Measurements from ENCODE around the gene ULBP1.
"Not testable (repeated sequence)": the region's sequence is repeated elsewhere in the genome, so short reads cannot be mapped to it uniquely, and the experiment has no call there.

Gene ULBP1

GRCh38 chr6:149953934-149954327 is 9.8 kb upstream of the ULBP1 start:
- not testable (repeated sequence) for DNase-seq

DNA sequence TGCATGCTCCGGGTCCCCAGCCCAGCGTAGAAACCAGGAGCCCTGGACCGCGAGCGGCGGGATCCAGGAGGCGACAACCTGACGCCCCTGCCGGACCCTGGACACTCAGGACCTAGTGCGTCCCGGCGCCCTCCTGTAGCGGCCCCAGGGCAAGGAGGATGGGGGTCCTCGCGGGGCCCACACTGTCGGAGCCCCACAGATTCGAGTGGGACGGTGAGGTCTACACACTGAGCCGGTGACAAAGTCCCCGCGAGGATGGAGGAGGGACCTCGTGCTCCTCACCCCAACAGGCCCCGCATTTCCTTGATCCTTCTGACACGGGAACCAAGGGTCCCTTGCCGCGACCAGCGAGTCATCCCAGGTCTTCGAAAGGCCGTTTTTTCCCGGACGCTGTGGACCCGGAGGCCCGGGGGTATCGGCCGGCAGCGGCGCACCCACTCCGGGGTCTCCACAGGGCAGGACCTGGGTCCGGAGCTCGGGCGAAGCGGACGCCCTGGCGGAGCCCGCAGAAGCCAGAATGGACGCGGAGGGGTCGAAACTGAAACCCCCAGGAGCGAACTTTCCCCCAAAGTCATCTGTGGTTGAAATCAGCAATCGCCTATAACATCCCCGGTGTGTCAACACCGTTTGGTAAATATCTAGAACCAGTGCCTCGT is 9.3 kb upstream of the ULBP1 start:
- not testable (repeated sequence) for DNase-seq

GRCh38 chr6:149954984-149955653 is 8.6 kb upstream of the ULBP1 start:
- not testable (repeated sequence) for DNase-seq

- DNase-seq = not testable (repeated sequence)
These were observed 8.0 kb upstream of the ULBP1 start for GRCh38 chr6:149955654-149956317.

- DNase-seq = not testable (repeated sequence)
These were observed 5.6 kb upstream of the ULBP1 start for GRCh38 chr6:149958124-149958523.

GRCh38 chr6:149959806-149960205 is 3.9 kb upstream of the ULBP1 start:
- not testable (repeated sequence) for DNase-seq

- no peak for DNase-seq
These were observed 3.3 kb upstream of the ULBP1 start for GRCh38 chr6:149960488-149960887.

GRCh38 chr6:149961728-149962425 is 1.9 kb upstream of the ULBP1 start:
- no peak for DNase-seq

- DNase-seq = no peak
These were observed 1.1 kb upstream of the ULBP1 start for GRCh38 chr6:149962461-149963211.

DNA sequence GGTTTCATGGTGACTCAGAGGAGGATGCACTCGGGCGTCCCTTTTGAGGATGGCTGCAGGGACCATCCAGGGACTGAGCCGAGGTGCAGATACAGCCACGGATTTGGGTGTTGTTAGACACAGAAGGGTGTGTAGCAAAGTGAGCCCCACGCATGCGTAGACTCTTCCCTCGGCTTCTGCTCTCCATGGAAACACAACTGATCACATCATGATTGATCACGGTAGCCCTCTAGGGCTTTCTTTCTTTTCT is 606 bp upstream of the ULBP1 start:
- no peak for DNase-seq

DNA sequence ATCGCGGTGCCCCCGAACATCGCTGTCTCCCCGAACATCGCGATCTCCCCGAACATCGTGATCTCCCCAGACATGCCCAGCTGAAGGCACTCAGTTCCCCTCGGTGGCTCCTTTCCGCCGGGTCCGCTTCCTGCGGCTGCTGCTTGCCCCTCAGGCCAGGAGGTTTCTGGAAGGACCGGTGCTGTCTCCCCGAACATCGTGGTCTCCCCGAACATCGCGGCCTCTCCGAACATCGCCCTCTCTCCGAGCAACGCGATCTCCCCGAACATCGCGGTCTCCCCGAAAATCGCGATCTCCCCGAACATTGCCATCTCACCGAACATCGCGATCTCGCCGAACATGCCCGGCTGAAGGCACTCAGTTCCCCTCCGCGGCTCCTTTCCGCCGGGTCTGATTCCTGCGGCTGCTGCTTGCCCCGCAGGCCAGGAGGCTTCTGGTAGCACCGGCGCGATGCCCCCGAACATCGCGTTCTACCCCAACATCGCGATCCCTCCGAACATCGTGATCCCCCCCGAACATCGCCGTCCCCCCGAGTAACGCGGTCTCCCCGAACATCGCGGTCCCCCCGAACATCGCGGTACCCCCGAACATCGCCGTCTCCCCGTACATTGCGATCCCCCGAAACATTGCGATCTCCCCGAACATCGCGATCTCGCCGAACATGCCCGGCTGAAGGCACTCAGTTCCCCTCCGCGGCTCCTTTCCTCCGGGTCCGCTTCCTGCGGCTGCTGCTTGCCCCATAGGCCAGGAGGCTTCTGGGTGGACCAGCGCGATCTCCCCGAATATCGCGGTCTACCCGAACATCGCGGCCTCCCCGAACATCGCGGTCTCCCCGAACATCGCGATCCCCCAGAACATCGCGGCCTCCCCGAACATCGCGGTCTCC is 808 bp downstream of the ULBP1 start:
- no peak for DNase-seq

DNA sequence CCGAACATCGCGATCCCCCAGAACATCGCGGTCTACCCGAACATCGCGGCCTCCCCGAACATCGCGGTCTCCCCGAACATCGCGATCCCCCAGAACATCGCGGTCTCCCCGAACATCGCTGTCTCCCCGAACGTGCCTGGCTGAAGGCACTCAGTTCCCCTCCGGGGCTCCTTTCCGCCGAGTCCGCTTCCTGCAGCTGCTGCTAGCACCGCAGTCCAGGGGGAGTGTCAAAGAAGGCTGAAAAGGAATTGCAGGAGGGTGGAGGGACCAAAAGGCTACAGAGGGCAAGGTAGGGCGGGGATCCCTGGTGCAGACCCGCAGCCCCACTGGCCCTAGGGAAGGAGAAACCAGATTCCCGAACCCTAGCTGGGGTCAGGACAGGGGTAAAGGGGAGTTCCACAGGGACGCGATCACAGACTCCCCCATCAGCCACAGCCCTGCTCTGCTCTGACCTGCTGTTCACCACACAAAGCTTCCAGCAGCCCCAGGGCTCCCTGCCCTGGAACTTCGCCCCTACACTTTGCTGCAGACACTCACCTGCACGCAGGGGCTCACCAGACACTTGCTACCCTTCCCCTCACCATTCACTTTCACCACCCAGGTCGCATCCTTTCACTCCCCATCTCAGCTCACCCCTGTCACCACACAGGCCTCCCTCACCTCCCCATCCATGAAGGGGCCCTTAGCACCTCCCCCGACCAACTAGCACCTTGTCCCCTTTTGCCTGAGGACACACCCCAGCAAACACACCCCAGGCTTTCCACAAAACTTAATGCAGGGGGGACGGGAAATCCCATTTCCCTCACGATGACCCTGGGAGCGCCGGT is 1.7 kb downstream of the ULBP1 start:
- DNase-seq = no peak

DNA sequence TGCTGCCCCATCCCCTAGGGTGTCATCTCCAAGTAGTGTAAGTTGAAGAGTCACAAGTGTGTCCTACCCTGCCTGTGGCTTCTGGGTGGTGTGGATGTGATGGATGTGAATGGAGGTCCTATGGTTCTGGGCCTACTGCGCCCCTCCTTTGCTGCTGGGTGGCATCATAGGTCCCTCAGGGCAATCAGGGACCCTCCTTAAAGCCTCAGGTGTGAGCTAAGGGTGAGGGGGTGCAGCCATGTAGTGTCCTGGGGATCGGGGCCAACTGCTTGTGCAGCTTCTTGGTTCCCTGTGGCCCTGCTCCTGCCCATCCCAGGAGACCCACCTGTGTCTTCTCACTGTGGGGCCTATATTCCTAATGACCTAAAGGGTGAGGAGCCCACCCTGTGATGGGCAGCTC is 2.6 kb downstream of the ULBP1 start:
- DNase-seq = not testable (repeated sequence)

DNA sequence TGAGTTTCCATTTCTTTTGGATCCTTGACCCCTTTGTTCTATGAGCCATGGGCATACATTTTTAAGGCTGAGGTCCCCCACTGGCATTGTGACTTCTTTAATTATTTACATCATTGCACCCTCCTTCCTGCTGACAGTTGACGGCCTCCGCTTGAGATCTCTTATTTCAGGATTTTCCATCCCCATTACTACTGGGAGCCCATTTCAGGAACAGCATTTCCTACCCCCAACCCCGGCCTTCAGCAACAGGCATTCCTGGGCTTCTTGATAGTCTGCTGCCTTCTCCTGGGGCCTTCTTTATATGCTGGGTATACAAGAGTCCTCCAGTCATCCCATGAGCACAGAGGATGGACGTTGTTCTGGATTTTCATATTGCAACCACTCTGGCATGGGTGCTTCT is 3.8 kb downstream of the ULBP1 start:
- DNase-seq = no peak

- not testable (repeated sequence) for DNase-seq
These were observed 4.3 kb downstream of the ULBP1 start for GRCh38 chr6:149967999-149968398.

GRCh38 chr6:149968909-149969308 is 5.2 kb downstream of the ULBP1 start:
- not testable (repeated sequence) for DNase-seq

- DNase-seq = no peak
These were observed 5.9 kb downstream of the ULBP1 start for GRCh38 chr6:149969635-149970034.

- DNase-seq = not testable (repeated sequence)
These were observed 10.7 kb downstream of the ULBP1 start for GRCh38 chr6:149974394-149974793.

DNA sequence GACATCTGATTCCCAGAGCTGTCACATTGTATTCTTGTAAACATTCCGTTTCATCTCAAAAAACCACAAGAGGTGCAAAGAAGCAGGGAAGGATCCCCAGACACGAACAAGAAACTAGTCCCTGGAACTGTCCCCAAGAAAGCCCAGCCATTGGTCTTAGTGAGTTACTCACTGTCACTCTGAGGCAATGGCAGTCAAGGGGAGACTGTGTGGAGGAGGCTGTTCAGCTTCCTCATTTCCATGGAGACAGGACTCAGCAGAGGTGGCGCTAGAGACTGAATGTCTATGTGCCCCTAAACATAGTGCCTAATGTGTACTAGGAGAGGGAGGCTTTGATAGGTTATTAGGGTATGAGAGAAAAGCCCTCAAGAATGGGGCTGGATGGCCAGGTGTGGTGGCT is 11.1 kb downstream of the ULBP1 start:
- no peak for DNase-seq

DNA sequence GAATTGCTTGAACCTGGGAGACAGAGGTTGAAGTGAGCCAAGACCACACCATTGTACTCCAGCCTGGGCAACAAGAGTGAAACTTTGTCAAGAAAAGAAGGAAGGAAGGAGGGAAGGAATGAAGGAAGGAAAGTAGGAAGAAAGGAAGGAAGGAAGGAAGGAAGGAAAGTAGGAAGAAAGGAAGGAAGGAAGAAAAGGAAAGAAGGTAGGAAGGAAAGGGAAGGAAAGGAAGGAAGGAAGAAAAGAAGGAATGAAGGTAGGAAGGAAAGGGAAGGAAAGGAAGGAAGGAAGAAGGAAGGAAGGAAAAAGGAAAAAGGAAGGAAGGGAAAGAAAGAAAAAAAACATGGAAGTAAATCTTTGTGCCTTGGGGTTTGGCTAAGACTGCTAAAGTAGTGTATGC is 11.7 kb downstream of the ULBP1 start:
- DNase-seq = no peak

DNA sequence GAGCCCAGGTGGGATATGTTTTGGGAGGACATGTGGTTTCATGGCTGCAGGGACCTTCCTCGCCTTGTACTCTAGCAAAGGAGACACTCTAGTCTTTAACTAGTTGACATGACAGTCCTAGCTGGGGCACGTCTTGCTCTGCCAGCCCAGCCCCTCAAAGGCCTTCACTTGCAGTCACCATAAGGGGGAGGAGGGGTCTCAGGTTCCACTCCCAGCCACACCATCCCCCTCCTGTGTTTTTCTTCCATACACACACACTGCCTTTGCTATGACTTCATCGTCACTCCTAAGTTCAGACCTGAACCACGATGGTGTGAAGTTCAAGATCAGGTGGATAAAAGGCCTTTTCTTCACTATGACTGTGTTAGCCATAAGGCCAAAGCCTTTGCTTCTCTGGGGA is 13.5 kb downstream of the ULBP1 start:
- no peak for DNase-seq
